Mesenchymal stem cell (in vitro differentiated cells and primary cell): ENCODE results near the gene CDH18.

Experiments used
- DNase-seq: peaks from one replicate; pipeline ENCODE4 v3.0.0-alpha.2; 2013
- H2AFZ ChIP-seq: one replicate; pipeline ENCODE4 v1.6.1; 2013; ENCODE audit warnings: low read depth, mild to moderate bottlenecking, control low read depth, inconsistent platforms, low read length, moderate library complexity
- H2AK5ac ChIP-seq: 2 replicates; pipeline ENCODE4 v1.6.1; 2013; ENCODE audit warnings: low read length, moderate library complexity, mild to moderate bottlenecking, inconsistent platforms; ENCODE audit not compliant: severe bottlenecking
- H2BK120ac ChIP-seq: one replicate; pipeline ENCODE4 v1.6.1; 2013; ENCODE audit warnings: low read depth, mild to moderate bottlenecking, inconsistent platforms, low read length, moderate library complexity
- H2BK12ac ChIP-seq, 2 experiments: one replicate each; pipeline ENCODE4 v1.6.1; 2013; ENCODE audit warnings: inconsistent platforms in 2 of 2, low read length in 2 of 2, mild to moderate bottlenecking in 2 of 2, moderate library complexity in 2 of 2, control low read depth in 1 of 2
- H2BK15ac ChIP-seq: one replicate; pipeline ENCODE4 v1.6.1; 2013; ENCODE audit warnings: mild to moderate bottlenecking, low read depth, inconsistent platforms; ENCODE audit not compliant: poor library complexity, severe bottlenecking
- H2BK5ac ChIP-seq: 2 replicates; pipeline ENCODE4 v1.6.1; 2013; ENCODE audit warnings: low read depth, mild to moderate bottlenecking, low read length, control low read depth, inconsistent platforms; ENCODE audit not compliant: poor library complexity, severe bottlenecking
- H3K14ac ChIP-seq, 2 experiments: one replicate each; pipeline ENCODE4 v1.6.1; 2013; ENCODE audit warnings: inconsistent platforms in 2 of 2, low read length in 2 of 2, control low read depth in 1 of 2, mild to moderate bottlenecking in 1 of 2, moderate library complexity in 1 of 2
- H3K18ac ChIP-seq, 2 experiments: one replicate each; pipeline ENCODE4 v1.6.1; 2013; ENCODE audit warnings: inconsistent platforms in 2 of 2, low read length in 2 of 2, control low read depth in 1 of 2, low read depth in 1 of 2, mild to moderate bottlenecking in 1 of 2
- H3K23ac ChIP-seq, 2 experiments: one replicate each; pipeline ENCODE4 v1.6.1; 2013; ENCODE audit warnings: inconsistent platforms in 2 of 2, low read length in 2 of 2, mild to moderate bottlenecking in 2 of 2, moderate library complexity in 2 of 2, control low read depth in 1 of 2
- H3K27ac ChIP-seq: 2 replicates; pipeline ENCODE4 v1.5.1; 2013; ENCODE audit warnings: mild to moderate bottlenecking, moderate library complexity, low read length, control low read depth, inconsistent platforms; ENCODE audit not compliant: poor library complexity, severe bottlenecking
- H3K27me3 ChIP-seq, 2 experiments: 2 replicates each; pipeline versions ENCODE4 v1.6.1 to v1.7.0; 2013; ENCODE audit warnings: low read length in 2 of 2, mild to moderate bottlenecking in 2 of 2, moderate library complexity in 2 of 2, control low read depth in 1 of 2, inconsistent platforms in 1 of 2; ENCODE audit not compliant: control insufficient read depth in 1 of 2, insufficient read depth in 1 of 2
- H3K36me3 ChIP-seq, 2 experiments: 2 replicates each; pipeline versions ENCODE4 v1.6.1 to v1.7.0; 2013; ENCODE audit warnings: low read length in 2 of 2, control low read depth in 1 of 2, inconsistent platforms in 1 of 2, low read depth in 1 of 2, mild to moderate bottlenecking in 1 of 2; ENCODE audit not compliant: insufficient read depth in 2 of 2, control insufficient read depth in 1 of 2
- H3K4ac ChIP-seq, 2 experiments: one replicate each; pipeline ENCODE4 v1.6.1; 2013; ENCODE audit warnings: inconsistent platforms in 2 of 2, low read length in 2 of 2, mild to moderate bottlenecking in 2 of 2, moderate library complexity in 2 of 2, control low read depth in 1 of 2, low read depth in 1 of 2
- H3K4me1 ChIP-seq: 2 replicates; pipeline ENCODE4 v1.6.1; 2013; ENCODE audit warnings: low read depth, low read length, control low read depth; ENCODE audit not compliant: control insufficient read depth, insufficient read depth
- H3K4me2 ChIP-seq: 2 replicates; pipeline ENCODE4 v1.6.1; 2013; ENCODE audit warnings: low read length, mild to moderate bottlenecking, inconsistent platforms; ENCODE audit not compliant: poor library complexity, severe bottlenecking
- H3K4me3 ChIP-seq, 2 experiments: 2 replicates each; pipeline versions ENCODE4 v1.5.1 to v1.7.0; 2013; ENCODE audit warnings: low read length in 2 of 2, mild to moderate bottlenecking in 2 of 2, control low read depth in 1 of 2, low read depth in 1 of 2; ENCODE audit not compliant: insufficient read depth in 1 of 2
- H3K79me1 ChIP-seq: replicated peaks from 2 replicates; pipeline ENCODE4 v1.6.1; 2013; ENCODE audit warnings: mild to moderate bottlenecking, control low read depth, low read length, inconsistent platforms; ENCODE audit not compliant: poor library complexity, severe bottlenecking
- H3K9ac ChIP-seq: 2 replicates; pipeline ENCODE4 v1.7.0; 2013; ENCODE audit warnings: mild to moderate bottlenecking, low read length, moderate library complexity
- H3K9me3 ChIP-seq: 2 replicates; pipeline ENCODE4 v1.7.0; 2013; ENCODE audit warnings: mild to moderate bottlenecking, low read length; ENCODE audit not compliant: control insufficient read depth
- H4K8ac ChIP-seq: one replicate; pipeline ENCODE4 v1.6.1; 2013; ENCODE audit warnings: inconsistent platforms, mild to moderate bottlenecking, low read length, moderate library complexity
- H4K91ac ChIP-seq: one replicate; pipeline ENCODE4 v1.6.1; 2013; ENCODE audit warnings: mild to moderate bottlenecking, low read length, inconsistent platforms
- WGBS: methylation state at CpG from one replicate; pipeline ENCODE4 v1.1.7; 2013; ENCODE audit warnings: mixed read lengths; 5-methylcytosine and 5-hydroxymethylcytosine counted together

The CDH18 gene

DNA sequence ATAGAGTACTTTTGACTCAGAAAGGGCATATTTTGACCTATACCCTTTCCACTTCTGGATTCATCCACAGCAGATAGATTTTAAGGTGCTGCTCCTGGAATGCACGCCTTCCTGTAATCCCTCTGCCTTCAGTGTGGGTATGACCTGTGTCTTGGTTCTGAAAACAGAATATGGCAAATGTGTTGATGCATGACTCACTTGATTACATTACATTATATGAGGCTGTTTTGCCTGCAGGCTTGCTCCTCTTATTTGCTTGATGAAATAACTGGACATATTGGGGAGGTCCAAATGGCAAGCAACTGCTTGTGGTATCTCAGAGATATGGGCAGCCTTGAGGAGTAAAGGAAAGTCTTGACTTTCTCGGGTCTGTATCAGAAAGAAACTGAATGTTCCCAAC is 468.6 kb downstream of the CDH18 start:
- Histone ChIP-seq H3K4ac (no peak overlapping the region), H2AK5ac (no peak overlapping the region), H2BK120ac (no peak overlapping the region), H3K27me3 (no peaks in the 10 kb centered on the region), H3K79me1 (no peaks in the 10 kb centered on the region), H3K4me1 (no peaks in the 10 kb centered on the region), H3K27ac (no peak overlapping the region), H2BK5ac (no peak overlapping the region), H3K18ac (no peak overlapping the region), H2BK12ac (no peak overlapping the region), H3K9ac (no peak overlapping the region), H3K4me2 (no peak overlapping the region), H2BK15ac (no peak overlapping the region), H3K4me3 (no peak overlapping the region), H3K14ac (no peak overlapping the region), H4K91ac (no peak overlapping the region), H3K9me3 (no peaks in the 10 kb centered on the region), H4K8ac (no peak overlapping the region), H3K23ac (no peak overlapping the region), H3K36me3 (no peaks in the 10 kb centered on the region), H2AFZ (no peak overlapping the region)
- no peak for DNase-seq
- WGBS, result 58% methylated on average over 2 of the region's 2 CpGs

DNA sequence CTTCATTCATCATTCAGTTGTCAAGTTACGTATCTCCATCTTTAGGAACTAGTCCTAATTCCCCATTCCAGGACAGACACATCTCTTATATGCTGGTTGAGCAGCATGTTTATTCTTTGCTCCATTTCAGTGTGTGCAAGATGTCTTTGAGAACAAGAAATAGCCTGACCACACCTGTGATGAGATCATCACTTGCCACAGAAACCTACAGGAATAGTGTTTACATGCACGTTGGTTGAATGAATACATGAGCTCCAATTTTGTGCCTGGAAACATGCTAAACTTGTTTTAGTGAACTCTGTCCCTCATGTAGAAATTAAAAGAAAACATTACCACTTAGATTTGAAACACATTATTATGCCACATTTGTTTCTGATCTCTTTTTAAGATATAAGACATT is 489.1 kb downstream of the CDH18 start:
- H3K9ac ChIP-seq, result no peak overlapping the region
- no peak overlapping the region for H3K18ac ChIP-seq
- H2BK12ac ChIP-seq, result no peak overlapping the region
- no peaks in the 10 kb centered on the region for H3K27me3 ChIP-seq
- H4K8ac ChIP-seq, result no peak overlapping the region
- H3K79me1 ChIP-seq, result no peaks in the 10 kb centered on the region
- no peak overlapping the region for H3K27ac ChIP-seq
- no peak overlapping the region for H3K23ac ChIP-seq
- H2BK120ac ChIP-seq, result no peak overlapping the region
- H3K36me3 ChIP-seq, result no peaks in the 10 kb centered on the region
- no peak overlapping the region for H3K14ac ChIP-seq
- no peak overlapping the region for H2BK5ac ChIP-seq
- H3K9me3 ChIP-seq, result peaks cover 6% of the 10 kb centered on the region
- H4K91ac ChIP-seq, result no peak overlapping the region
- H3K4me2 ChIP-seq, result no peak overlapping the region
- H3K4me3 ChIP-seq, result no peak overlapping the region
- no peak for DNase-seq
- WGBS, result no CpG with 5 or more reads among the region's 2 CpGs
- no peak overlapping the region for H2AFZ ChIP-seq
- no peaks in the 10 kb centered on the region for H3K4me1 ChIP-seq
- H3K4ac ChIP-seq, result no peak overlapping the region
- H2BK15ac ChIP-seq, result no peak overlapping the region
- no peak overlapping the region for H2AK5ac ChIP-seq

DNA sequence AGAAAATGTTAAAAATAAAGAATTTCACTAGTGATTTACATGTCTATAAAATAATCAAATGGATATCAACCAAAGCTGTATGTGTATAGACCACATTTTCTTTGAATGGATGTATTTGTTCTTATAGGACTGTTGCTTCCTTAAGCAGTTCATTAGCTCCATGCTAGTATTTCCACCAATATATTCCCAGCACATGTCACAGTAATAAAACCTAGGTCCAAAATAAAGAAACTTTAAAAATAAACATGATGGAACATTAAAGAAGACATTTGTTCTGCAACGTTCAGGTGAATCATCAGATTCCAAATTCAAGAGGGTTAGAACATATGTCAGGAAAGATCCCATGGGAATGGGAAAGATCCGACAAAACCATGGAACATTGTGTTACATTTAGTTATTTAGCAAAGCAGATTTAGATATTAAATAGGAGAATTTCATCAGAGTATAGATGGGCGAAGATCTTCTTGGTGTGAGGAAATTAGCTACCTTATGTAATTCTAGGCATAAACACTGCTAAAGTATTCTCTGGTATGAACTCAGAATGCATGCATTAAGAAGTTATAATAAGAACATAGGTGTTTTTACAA is 490.7 kb downstream of the CDH18 start:
- WGBS, result 87% methylated on average over 3 of the region's 3 CpGs
- Histone ChIP-seq H3K23ac (no peak overlapping the region), H2BK12ac (no peak overlapping the region), H3K9me3 (peaks cover 6% of the 10 kb centered on the region), H3K27me3 (no peaks in the 10 kb centered on the region), H3K4ac (no peak overlapping the region), H3K79me1 (no peaks in the 10 kb centered on the region), H3K4me3 (no peak overlapping the region), H3K9ac (no peak overlapping the region), H2AFZ (no peak overlapping the region), H2BK120ac (no peak overlapping the region), H3K4me1 (no peaks in the 10 kb centered on the region), H3K27ac (no peak overlapping the region), H3K36me3 (no peaks in the 10 kb centered on the region), H3K4me2 (no peak overlapping the region), H3K14ac (no peak overlapping the region), H2AK5ac (no peak overlapping the region), H4K91ac (no peak overlapping the region), H3K18ac (no peak overlapping the region), H4K8ac (no peak overlapping the region), H2BK5ac (no peak overlapping the region), H2BK15ac (no peak overlapping the region)
- no peak for DNase-seq

DNA sequence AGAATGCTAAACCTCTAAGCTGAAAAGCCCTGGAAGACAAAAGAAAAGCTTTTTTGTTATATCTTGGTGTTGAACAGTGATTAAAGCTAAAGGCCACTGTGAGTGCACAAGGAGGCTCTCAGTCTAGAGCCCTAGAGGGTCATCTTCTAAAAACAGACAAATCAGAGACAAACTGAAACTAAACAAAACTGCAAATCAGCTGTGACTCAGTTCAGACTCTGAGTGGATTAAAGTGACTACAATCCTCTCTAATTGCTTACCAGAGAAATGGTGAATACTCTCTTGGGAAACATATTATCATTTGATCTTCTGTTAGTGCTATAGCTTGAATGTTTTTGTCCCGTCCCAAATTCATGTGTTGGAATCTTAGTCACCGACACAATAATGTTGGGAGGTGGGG is 491.9 kb downstream of the CDH18 start:
- Histone ChIP-seq H2BK12ac (no peak overlapping the region), H3K79me1 (no peaks in the 10 kb centered on the region), H3K4me1 (no peaks in the 10 kb centered on the region), H3K27ac (no peak overlapping the region), H3K18ac (no peak overlapping the region), H2BK5ac (no peak overlapping the region), H4K8ac (no peak overlapping the region), H2BK15ac (no peak overlapping the region), H2AK5ac (no peak overlapping the region), H4K91ac (no peak overlapping the region), H3K4me3 (no peak overlapping the region), H3K36me3 (no peaks in the 10 kb centered on the region), H3K9ac (no peak overlapping the region), H3K14ac (no peak overlapping the region), H3K27me3 (no peaks in the 10 kb centered on the region), H2AFZ (no peak overlapping the region), H3K23ac (no peak overlapping the region), H3K4ac (no peak overlapping the region), H3K9me3 (peaks cover 6% of the 10 kb centered on the region), H3K4me2 (no peak overlapping the region), H2BK120ac (no peak overlapping the region)
- DNase-seq, result peak; percentile 29
- 48% methylated on average over 2 of the region's 2 CpGs for WGBS
